ENCODE measurements around the gene ABCC8.

DNA sequence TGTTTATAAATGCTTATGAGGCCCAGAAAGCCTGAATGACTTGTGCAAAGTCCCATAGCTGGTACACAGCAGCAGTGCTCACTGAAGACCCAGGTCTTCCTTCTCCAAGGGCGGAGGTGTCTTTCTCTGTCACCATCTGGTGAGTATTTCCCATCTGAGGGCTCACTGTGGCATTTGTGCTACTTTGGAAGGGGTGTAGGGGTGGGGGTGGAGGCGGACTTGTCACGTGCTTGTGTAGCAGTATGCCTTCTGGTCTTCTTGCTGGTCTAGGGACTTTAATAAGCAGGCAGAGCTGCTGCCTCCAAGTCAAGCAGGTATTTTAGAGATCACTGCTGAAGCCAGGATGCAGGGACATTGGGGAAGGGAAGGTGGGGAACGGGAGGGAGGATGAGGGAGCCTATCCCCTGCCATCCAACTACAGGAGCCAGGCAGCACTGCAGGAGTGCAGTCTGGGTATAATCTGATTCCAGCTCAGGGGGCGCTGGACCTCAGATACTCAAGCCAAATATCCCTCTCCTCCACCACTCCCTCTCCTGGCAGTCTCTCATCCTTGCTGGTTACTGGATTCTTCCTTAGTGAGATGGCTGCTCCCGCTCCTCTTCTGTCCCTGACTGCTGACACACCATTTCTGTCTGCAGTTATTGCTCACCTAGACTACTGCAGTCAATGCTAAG lies 3.4 kb downstream of the ABCC8 start:
- TF ChIP-seq, protein P1, sequence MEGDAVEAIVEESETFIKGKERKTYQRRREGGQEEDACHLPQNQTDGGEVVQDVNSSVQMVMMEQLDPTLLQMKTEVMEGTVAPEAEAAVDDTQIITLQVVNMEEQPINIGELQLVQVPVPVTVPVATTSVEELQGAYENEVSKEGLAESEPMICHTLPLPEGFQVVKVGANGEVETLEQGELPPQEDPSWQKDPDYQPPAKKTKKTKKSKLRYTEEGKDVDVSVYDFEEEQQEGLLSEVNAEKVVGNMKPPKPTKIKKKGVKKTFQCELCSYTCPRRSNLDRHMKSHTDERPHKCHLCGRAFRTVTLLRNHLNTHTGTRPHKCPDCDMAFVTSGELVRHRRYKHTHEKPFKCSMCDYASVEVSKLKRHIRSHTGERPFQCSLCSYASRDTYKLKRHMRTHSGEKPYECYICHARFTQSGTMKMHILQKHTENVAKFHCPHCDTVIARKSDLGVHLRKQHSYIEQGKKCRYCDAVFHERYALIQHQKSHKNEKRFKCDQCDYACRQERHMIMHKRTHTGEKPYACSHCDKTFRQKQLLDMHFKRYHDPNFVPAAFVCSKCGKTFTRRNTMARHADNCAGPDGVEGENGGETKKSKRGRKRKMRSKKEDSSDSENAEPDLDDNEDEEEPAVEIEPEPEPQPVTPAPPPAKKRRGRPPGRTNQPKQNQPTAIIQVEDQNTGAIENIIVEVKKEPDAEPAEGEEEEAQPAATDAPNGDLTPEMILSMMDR (IDR thresholded peaks at IDR 0.05; ENCODE audit: poor library complexity), result no peak
- no peak for TF ChIP-seq EZH2 (IDR thresholded peaks at IDR 0.05; ENCODE audit: borderline replicate concordance)

Data from hepatocyte (in vitro differentiated cells).